D341Med (cell line): Measurements from ENCODE around the gene XPO4.
A peak's percentile ranks its signal among the peaks of the same experiment; 100 is the strongest.
"Not testable (repeated sequence)": the region's sequence is repeated elsewhere in the genome, so short reads cannot be mapped to it uniquely, and the experiment has no call there.

Experiments
- DNase-seq: peaks from one replicate; pipeline ENCODE4 v3.0.0; 2012; ENCODE audit warnings: low spot score

XPO4 gene

DNA sequence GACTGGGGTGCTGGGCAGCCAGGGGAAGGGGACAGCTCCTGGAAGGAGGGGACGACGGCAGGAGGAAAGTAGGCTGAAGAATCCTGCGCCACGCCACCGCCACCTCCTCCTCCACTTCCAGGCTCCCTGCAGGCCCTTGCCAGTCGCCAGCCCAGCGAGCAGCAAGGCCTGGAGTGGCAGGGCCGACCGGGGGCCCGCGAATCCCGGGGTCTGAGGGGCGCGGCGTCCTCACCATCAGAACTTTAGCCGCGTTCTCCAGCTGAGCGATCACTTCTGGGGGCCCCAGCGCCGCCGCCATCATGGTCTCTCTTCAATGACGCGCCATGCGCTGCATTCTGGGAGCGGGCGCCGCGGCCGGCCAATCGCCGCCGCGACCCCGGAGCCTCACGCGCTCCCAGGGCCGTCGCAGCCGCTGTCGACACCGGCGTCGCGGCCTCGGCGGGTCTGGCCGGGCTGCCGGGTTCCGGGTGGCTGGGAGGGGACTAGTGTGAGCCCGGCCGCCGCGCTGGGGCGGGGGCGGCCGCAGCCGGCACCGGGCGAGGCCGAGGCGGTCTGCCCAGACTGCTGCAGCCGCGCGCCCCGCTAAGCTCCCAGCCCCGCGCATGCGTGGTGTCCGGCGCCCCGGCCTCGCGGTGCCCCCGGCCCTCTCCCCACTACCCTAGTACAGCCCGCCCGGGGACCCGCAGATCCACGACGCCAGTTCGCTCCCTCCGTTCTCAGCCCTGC, at the start of gene XPO4:
Gene XPO4, minus strand, starts transcription at position 309 of the 726 bp plus-strand sequence. Its CDS starts 8 bp downstream, at position 301.
- DNase-seq = peak; percentile 95

DNA sequence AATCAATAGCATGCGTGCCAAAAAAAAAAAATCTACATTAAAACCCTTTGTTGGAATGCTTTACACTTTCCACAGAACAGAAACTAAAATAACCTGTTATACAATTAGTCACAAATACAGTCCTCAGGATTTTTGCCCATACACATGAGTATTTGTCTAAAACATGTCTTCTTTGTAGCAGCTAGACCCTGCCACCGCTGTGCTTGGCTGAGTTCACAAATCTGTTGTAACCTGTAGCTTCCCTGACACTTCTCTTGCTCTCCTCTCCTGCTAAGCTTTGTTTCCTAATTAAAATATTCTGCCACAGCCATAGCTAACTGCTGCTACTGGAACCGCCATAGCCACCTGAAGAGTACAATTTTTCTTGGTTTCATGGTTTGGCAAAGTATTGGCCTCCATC, 45.5 kb upstream of the XPO4 start:
- DNase-seq = not testable (repeated sequence)

DNA sequence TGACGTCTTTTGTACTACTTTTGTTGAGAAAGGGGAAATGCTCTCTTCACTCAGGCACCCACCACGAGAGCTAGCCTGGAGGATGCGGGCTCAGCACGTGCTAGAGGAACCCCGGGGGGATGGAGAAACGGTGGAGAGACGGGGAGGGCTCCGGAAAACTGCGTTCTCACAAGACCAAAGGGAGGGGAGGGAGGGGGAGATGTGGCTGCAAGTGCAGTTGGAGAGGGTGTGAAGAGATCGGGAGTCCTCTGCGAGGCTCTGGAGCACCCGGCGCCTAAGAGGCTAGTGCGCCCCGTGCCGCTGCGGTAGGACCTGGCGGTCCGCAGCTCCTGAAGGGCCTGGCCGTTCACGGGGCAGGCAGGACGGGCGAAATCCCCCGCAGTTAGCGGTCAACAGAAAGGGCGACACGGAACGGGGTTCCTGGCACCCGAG, 43.4 kb upstream of the XPO4 start:
- no peak for DNase-seq

DNA sequence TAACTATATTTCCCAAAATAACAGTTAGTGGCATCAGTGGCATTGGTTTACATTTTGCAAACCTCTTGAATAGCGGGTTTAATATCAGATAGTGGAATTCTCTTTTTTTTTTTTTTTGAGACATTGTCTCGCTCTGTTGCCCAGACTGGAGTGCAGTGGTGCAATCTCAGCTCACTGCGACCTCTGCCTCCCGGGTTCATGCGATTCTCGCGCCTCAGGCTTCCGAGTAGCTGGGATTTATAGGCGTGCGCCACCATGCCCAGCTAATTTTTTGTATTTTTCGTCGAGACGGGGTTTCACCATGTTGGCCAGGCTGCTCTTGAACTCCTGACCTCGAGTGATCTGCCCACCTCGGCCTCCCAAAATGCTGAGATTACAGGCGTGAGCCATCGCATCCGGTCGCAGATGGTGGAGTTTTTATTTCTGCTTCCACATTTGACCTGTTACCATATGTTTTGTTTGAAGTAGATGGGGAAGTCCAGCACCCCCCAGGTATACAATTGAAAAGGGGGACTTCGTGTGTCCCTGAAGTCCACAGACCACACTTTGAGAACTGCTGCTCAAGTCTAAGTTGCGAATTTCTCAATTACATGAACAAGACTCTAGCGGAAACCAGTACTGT, 40.5 kb upstream of the XPO4 start:
- DNase-seq = no peak

DNA sequence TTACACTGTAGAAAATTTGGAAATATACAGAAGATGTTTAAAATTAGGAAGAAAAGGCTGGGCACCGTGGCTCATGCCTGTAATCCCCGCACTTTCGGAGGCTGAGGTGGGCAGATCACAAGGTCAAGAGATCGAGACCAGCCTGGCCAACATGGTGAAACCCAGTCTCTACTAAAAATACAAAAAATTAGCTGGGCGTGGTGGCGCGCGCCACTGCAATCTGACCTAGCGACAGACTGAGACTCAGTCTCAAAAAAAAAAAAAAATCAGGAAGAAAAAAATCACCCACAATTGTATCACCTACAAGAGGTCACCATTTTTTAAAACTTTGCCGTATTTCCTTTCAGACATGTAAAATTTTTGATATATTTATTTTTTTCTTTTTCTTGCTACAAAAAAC, 38.0 kb upstream of the XPO4 start:
- not testable (repeated sequence) for DNase-seq

DNA sequence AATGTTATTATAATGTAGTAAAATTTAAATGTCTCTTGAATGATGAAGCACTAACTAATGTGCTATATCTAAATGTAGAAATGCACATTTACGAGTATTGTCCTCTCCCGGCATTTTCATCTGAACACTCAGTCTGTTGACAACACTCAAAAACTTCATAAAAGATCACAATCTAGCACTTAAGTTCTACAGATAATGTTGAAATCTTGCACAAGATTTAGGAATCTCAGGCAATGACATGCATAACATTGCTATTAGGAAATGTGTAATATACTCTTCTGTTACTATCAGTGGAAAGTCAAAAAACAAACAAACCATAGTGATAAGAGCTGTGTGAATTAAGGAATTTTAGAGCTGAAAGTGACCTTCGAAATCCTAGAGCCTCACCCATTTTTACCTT, 37.5 kb upstream of the XPO4 start:
- DNase-seq = no peak

DNA sequence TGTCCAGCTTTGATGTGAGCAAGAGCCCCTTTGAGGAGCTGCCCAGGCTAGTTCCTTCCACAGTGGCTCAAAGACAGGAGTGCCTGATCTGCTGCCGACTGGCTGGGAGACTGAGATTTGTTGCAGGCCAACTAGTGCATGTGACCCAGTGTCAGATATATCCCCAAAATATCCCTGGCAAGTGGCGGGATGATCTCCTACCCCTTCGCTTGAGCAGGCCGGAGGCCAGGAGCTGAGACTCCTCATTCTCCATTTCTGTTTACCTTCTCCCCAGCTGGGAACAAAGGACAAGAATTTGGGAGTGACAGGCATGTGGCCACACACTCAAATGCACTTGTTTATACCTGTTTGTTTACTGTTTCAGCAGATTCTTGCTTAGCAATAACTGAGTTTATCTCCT, 37.1 kb upstream of the XPO4 start:
- no peak for DNase-seq

DNA sequence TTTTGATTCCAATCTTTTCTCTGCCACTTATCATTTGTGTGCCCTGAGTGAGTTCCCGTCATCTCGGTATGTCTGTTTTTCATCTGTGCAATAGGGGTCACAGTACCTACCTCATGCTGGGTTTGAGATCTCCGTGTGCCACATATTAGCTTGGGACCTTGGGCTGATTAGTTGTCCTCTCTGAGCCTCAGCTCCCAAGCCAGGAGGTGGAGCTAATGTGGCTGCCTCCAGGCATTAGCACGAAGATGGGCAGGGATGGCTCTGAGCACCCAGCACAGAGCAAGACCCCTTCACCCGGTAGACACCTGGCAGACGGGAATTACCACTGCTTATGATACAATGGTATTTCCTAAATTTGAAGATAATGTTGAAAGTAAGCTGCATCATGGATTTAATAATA, 35.8 kb upstream of the XPO4 start:
- no peak for DNase-seq

DNA sequence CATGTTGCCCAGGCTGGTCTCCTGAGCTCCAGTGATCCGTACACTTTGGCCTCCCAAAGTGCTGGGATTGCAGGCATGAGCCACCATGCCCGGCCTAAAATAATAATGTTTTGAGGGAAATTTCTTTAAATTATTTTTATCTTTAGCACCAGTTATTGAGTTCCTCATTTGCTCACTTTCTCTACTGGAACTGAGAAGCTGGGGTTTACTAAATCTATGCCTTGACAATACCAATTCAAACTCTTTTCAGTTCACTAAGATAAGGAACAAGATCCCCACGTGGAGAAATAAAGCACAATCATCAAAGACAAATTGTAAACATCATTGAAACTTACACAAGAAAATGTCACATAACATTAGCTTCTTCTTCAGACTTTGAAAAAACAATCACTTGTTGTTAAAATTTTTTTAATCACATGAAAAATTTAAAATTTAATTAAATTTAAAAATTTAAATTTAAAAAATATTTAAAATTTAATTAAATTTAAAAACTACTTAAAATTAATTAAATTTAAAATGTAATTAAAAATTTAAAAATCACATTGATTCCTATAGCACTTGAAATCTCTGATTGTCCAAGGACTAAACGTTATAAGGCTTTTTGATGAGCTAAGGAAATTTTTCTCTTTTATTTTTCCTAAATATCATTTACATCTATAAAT, 25.2 kb upstream of the XPO4 start:
- DNase-seq = no peak

DNA sequence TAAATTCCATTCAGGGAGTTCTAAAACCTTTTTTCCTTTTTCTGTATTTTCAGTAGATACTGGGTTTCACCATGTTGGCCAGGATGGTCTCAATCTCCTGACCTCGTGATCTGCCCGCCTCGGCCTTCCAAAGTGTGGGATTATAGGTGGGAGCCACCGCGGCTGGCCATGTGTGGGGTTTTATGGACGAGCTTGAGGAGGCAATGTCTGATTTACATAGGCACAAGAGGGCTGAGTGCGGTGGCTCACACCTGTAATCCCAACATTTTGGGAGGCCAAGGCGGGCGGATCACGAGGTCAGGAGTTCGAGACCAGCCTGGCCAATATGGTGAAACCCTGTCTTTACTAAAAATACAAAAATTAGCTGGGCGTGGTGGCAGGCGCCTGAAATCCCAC, 22.8 kb upstream of the XPO4 start:
- DNase-seq = not testable (repeated sequence)

DNA sequence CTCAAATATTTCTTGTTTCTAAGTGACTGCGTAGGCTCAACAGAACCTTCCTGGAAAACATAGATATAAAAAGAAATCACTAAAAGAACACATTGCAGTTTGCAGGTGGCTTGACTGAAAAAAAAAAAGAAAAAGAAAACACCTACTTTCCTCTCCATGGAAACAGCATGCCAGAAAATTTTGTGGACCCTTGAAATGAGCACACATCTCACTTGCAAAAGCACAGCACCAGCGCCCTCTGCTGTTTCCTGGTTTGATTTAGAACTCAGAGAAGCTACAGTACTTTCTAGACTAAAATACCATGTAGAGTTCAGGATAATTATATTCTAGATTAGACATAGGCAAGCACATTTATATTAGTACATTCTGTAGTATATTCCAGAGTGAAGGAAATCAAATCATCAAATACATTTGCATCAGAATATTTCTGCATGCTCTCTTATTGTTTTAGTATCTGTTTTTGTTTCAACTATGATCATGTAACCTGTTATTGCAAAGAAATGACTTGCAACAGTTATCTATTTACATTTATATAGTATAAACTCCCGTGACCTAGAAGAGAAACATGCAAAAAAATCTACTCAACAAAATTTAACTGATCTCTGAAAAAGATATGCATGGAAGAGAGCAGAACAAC, 22.3 kb upstream of the XPO4 start:
- peak; percentile 66 for DNase-seq

DNA sequence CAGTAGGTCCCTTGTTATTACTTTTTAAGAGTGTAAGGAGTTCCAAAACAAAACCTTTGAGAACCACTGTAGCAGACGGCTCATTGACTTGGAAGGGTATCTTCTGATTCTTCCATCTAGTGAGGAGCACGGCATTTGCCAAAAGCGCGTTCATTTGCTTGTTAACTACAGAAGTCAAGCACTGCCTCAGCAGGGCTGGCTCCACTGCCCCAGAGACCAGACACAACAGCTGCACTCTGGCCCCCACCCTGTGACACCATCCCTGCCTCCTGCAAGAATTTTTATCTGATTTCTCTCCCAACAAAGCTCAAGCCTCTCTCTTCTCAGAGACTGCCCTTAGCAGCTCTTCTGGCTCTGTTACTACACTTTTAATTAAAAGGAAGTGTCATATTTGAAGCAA, 20.7 kb upstream of the XPO4 start:
- DNase-seq = no peak

DNA sequence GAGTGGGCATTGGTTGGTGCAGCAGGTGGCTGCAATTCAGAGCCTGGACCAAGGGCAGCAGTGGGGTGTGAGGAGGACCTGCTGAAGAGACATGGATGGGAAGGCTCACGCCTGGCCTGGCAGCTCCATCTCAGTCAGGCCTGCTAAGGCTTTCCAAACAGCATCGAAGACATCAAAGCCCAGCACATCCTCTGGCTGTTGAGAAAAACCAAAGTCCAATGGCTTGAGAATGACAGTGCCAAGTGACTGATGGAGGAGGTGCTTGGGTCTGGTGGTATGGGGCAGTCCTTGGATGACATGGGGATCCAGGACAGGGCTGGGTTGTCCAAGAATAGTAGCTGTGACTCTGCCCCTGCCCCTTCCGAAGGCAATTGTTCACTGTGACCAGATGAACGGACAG, 19.0 kb upstream of the XPO4 start:
- DNase-seq = no peak

DNA sequence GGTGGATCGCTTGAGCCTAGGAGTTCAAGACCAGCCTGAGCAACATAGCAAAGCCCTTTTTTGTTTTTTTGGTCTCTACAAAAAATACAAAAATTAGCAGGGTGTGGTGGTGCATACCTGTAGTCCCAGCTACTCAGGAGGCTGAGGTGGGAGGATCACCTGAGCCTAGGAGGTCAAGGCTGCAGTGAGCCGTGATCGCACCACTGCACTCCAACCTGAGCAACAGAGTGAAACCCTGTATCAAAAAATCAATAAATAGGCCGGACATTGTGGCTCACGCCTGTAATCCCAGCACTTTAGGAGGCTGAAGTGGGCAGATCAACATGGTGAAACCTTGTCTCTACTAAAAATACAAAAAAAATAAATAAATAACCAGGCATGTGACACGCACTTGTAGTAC, 13.1 kb upstream of the XPO4 start:
- DNase-seq = not testable (repeated sequence)

DNA sequence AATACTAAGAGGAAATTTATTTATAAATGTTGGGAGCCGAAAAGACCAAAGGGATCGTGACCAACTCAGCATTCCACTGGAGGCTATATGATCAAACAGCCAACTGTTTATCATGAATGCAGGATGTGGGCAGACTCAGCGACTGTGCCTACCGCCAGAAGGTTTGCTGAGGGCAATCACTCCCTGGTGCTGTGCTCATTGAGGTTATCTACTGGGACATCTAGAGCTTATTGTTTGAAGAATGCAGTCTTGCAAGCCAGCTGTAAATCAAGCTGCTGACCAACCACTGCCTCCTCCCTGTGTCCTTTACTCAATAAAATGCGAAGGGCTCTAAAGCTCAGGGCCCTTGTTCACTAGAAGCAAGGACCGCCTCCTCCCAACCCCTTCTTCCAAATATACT, 8.5 kb upstream of the XPO4 start:
- DNase-seq = no peak

DNA sequence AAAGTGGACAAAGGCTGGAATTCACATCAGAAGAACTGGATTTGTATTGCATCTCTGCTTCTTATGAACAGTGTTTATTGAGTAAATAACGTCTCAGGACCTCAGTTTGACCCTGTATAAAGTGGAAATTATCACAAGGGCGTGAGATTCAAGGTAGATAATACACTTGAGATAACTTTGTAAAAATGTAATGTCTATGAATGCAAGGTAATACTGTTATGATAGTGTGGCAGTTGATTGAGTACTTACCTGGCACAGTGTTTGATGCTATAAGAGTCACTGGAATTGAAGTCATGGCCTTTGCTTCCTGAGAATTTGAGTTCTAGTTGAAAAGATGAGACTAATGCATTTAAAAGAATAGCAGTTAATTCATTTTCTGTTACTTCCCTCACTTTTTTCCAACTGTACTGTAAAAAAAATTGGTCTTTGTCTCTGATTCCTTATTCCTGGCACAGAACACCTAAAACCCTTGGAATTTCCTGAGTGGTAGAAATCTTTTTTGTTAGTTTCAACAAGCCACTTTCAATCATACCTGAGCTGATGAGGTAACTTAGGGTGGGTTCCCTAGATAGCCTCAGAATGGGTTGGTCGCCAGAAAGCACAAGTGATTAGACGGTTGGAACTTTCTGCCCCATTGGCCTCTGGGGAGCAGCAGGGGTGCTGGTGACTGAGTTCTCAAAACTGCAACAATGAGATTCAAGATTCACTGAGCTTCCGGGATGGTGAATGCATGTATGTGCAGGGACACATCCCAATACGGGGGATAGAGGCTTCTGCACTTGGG, 6.4 kb upstream of the XPO4 start:
- DNase-seq = no peak

DNA sequence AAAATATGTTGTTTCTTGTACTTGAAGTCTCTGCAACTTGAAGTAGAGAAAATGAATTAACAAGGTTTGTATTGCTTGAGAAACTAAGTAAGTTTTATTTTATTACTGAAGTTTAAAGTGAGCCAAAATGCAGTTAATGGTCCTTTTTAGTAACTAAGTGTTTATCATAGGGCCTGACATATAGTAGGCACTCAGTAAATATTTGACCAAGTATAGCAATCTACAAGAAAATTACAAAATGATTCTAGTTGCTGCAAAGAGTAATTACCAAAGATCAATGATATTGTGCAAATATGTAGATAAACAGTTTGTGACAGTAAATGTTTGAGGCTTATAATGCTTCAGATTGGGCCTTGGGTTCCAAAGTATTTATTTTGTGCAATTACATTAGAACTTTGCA, 2.4 kb upstream of the XPO4 start:
- DNase-seq = no peak

DNA sequence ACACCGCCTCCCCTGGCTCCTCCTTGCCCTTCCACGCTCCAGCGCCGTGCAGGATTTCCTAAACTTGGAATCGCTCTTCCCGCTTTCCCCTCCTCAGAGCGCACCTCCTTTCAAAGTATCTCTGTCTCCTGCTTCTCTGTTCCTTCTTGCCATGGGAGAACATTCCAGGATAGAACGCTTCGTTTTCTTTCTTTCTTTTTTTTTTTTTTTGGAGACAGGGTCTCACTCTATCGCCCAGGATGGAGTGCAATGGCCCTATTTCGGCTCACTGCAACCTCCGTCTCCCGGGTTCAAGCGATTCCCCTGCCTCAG, 574 bp upstream of the XPO4 start:
- DNase-seq = no peak

DNA sequence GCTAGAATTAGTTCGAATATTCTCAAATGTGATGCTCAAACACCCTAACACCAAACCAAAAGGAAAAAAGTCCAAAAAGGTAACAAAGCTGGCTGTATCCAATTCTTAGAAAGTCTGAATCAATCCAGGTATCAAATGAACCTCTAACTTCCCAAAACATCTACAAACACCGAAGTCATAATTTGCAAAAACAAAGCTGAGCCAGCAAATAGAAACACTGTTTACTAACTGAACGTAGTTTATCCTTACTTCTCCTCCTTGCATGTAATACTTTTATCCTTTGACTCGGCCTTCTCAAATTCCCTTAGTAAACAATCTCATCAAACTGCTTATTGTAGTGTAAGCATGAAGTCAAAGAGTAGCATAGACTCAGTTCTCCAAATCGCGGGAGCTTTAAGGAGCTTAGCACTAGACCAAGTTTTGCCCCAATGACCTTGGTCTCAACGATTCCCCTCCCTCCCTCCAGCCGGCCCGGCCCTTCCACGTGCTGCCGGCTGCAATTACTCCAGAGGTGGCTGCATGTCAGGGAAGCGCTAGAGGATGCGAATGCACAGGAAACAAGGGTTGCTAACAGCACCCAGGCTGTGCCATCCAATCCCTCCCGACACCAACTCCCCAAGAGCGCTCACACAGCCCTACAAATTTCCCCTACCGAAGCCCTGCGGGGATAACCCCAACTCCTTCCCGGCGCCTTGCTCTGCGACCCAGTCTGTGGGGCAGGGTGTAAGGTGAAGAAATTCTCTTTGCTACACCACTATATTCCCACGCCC, 693 bp downstream of the XPO4 start:
- peak; percentile 64 for DNase-seq

DNA sequence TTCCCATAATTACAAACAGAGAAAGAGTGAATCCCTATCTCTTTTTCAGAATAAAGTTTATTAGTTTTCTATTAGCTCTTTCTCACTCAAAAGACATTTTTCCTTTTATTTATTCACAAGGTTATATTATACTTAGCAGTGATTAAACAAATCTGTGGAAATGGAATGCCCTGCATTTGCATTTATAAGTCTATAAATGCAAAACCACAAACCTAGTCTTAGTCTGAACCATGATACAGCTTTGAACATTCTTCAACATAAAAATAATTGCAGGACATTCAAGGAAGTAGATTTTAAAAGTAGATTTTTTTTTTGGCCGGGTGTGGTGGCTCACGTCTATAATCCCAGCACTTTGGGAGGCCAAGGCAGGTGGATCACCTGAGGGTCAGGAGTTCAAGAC, 8.3 kb downstream of the XPO4 start:
- DNase-seq = no peak

DNA sequence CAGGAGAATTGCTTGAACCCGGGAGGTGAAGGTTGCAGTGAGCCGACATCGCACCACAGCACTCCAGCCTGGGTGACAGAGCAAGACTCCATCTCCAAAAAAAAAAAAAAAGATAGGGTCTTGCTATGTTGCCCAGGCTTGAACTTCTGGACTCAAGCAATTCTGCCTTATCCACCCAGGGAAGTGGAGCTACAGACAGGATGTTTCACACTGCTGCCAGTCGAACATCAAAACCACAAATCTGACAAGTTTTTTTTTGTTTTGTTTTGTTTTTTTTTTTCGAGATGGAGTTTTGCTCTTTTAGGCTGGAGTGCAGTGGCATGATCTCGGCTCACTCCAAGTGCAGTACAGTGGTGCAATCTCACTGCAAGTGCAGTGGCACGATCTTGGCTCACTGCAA, 10.8 kb downstream of the XPO4 start:
- DNase-seq = no peak

DNA sequence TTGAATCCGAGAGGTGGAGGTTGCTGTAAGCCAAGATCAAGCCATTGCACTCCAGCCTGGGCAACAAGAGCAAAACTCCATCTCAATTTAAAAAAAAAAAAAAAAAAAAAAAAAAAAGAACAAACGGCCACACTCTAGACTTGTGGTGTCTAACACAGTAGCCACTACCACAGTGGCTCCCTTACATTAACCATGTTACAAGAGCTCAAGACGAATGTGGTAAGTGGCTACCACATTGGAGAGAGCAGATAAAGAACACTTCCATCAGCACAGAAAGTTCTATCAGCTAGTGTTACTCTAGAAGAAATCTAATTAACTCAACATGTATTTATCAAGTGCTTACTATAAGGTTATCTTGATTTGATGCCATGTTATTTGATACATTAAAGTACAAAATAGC, 11.5 kb downstream of the XPO4 start:
- DNase-seq = no peak
